HG03354 (cell line): ENCODE data around the gene PDLIM5.
A peak's percentile ranks its signal among the peaks of the same experiment; 100 is the strongest.

ENCODE experiments used
- ATAC-seq: cut with Tn5 transposase; IDR thresholded peaks from one replicate; pipeline ENCODE4 v1.9.1; 2021; ENCODE audit warnings: mild to moderate bottlenecking; ENCODE audit not compliant: unreplicated experiment, poor library complexity, severe bottlenecking

The PDLIM5 gene

GRCh38 chr4:94420356-94420755 is 31.4 kb upstream of the PDLIM5 start:
- no peak for ATAC-seq

- no peak for ATAC-seq
These were observed 25.0 kb upstream of the PDLIM5 start for GRCh38 chr4:94426783-94427182.

GRCh38 chr4:94428884-94429283 is 22.9 kb upstream of the PDLIM5 start:
- ATAC-seq = no peak

- ATAC-seq = no peak
These were observed 21.3 kb upstream of the PDLIM5 start for GRCh38 chr4:94430406-94430805.

GRCh38 chr4:94431388-94431787 is 20.4 kb upstream of the PDLIM5 start:
- ATAC-seq = no peak

- ATAC-seq = no peak
These were observed 17.2 kb upstream of the PDLIM5 start for GRCh38 chr4:94434505-94434904.

- ATAC-seq = no peak
These were observed 15.9 kb upstream of the PDLIM5 start for GRCh38 chr4:94435874-94436273.

GRCh38 chr4:94436512-94436911 is 15.2 kb upstream of the PDLIM5 start:
- no peak for ATAC-seq

GRCh38 chr4:94439606-94440005 is 12.1 kb upstream of the PDLIM5 start:
- ATAC-seq = no peak

GRCh38 chr4:94441838-94442237 is 9.9 kb upstream of the PDLIM5 start:
- no peak for ATAC-seq

GRCh38 chr4:94442251-94442650 is 9.5 kb upstream of the PDLIM5 start:
- ATAC-seq = no peak

GRCh38 chr4:94446386-94446785 is 5.4 kb upstream of the PDLIM5 start:
- ATAC-seq = no peak

GRCh38 chr4:94447754-94448411 is 3.9 kb upstream of the PDLIM5 start:
- ATAC-seq = no peak

GRCh38 chr4:94448815-94449375 is 2.8 kb upstream of the PDLIM5 start:
- ATAC-seq = no peak

- no peak for ATAC-seq
These were observed 569 bp upstream of the PDLIM5 start for GRCh38 chr4:94451051-94451694.

GRCh38 chr4:94452476-94453371 is 982 bp downstream of the PDLIM5 start:
- ATAC-seq = peak; percentile 8

- ATAC-seq = no peak
These were observed 1.7 kb downstream of the PDLIM5 start for GRCh38 chr4:94453391-94453963.

GRCh38 chr4:94454405-94454804 is 2.7 kb downstream of the PDLIM5 start:
- no peak for ATAC-seq

- ATAC-seq = no peak
These were observed 3.3 kb downstream of the PDLIM5 start for GRCh38 chr4:94455081-94455480.

- no peak for ATAC-seq
These were observed 6.0 kb downstream of the PDLIM5 start for GRCh38 chr4:94457692-94458106.
